ENCODE results near the gene CYTH3.

DNA sequence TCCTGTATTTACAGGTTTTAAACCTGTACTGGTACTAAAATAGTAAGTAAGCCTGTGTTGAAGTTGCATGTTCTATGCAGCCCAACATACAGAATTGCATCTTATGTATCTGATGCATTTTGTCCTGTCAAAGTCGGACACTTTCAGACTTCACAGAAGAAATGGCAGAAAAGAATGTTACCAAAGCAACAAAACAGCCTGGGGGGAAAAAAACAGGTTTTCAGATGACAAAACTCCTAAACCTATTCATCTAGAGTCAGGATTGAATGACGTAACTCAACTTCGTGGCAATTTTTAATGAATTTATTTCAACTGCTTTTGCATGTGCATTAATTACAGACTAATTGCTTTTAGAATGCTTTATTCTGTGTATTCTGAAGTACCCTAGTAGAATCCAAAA, 28.4 kb downstream of the CYTH3 start:
- TF ChIP-seq TFCP2L1 (CRISPR knock-in tag; IDR thresholded peaks at IDR 0.05) (no peak), POLR2A (IDR thresholded peaks at IDR 0.05; ENCODE audit: low read length) (no peak), MYC (IDR thresholded peaks at IDR 0.05; ENCODE audit: borderline replicate concordance, low read length) (no peak), RAD21 (conservative IDR thresholded peaks at IDR 0.05 in 1 of 2, IDR thresholded peaks at IDR 0.05 in 1 of 2) (no peak), CEBPB (IDR thresholded peaks at IDR 0.05) (no peak), GATA3 (IDR thresholded peaks at IDR 0.05; ENCODE audit: borderline replicate concordance) (no peak), POLR2AphosphoS2 (conservative IDR thresholded peaks at IDR 0.05; ENCODE audit: low read length) (no peak), FOSL2 (IDR thresholded peaks at IDR 0.05) (no peak), FOSL2 (CRISPR knock-in tag; IDR thresholded peaks at IDR 0.05) (no peak), KDM1A (IDR thresholded peaks at IDR 0.05; ENCODE audit: low read depth) (no peak), NR3C1 (IDR thresholded peaks at IDR 0.05) (no peak), SREBF2 (IDR thresholded peaks at IDR 0.05) (no peak), HDAC2 (IDR thresholded peaks at IDR 0.05) (no peak)
- TF ChIP-seq, protein P1, sequence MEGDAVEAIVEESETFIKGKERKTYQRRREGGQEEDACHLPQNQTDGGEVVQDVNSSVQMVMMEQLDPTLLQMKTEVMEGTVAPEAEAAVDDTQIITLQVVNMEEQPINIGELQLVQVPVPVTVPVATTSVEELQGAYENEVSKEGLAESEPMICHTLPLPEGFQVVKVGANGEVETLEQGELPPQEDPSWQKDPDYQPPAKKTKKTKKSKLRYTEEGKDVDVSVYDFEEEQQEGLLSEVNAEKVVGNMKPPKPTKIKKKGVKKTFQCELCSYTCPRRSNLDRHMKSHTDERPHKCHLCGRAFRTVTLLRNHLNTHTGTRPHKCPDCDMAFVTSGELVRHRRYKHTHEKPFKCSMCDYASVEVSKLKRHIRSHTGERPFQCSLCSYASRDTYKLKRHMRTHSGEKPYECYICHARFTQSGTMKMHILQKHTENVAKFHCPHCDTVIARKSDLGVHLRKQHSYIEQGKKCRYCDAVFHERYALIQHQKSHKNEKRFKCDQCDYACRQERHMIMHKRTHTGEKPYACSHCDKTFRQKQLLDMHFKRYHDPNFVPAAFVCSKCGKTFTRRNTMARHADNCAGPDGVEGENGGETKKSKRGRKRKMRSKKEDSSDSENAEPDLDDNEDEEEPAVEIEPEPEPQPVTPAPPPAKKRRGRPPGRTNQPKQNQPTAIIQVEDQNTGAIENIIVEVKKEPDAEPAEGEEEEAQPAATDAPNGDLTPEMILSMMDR (IDR thresholded peaks at IDR 0.05) = no peak

All from A549 (cell line).